Thoracic aorta (tissue), 2 donors: ENCODE data around the gene NDUFS8. TPM values are rescaled to one million over a fixed set of nuclear protein-coding genes. Genes with fewer than 3 reads are reported as not detected.

ENCODE experiments used
- ATAC-seq: fragments of 150-250 bp; one replicate; pipeline ENCODE4 v1.8.0; 2017; ENCODE audit warnings: low read depth; ENCODE audit not compliant: insufficient number of reproducible peaks, low FRiP score
- DNase-seq: peaks from one replicate; pipeline ENCODE4 v3.0.0-alpha.2; 2020; ENCODE audit warnings: low spot score
- H3K27ac ChIP-seq, 2 donors: fragments of 200-600 bp; sonication (generic); 1 replicate in 1 of 2; 2 replicates in 1 of 2; pipeline ENCODE4 v1.5.1; 2016; ENCODE audit warnings: mild to moderate bottlenecking in 2 of 2, moderate library complexity in 2 of 2
- H3K27me3 ChIP-seq: fragments of 200-600 bp; sonication (generic); replicated peaks from 2 replicates; pipeline ENCODE4 v1.6.0; 2016; ENCODE audit warnings: mild to moderate bottlenecking; ENCODE audit not compliant: insufficient read depth
- H3K36me3 ChIP-seq: fragments of 200-600 bp; sonication (generic); one replicate; pipeline ENCODE4 v1.5.1; 2016
- H3K4me1 ChIP-seq, 2 donors: fragments of 200-600 bp; sonication (generic); 1 replicate in 1 of 2; 2 replicates in 1 of 2; pipeline versions ENCODE4 v1.5.1 to v1.6.0; 2016; ENCODE audit warnings: low read depth in 2 of 2, mild to moderate bottlenecking in 1 of 2; ENCODE audit not compliant: control insufficient read depth in 1 of 2
- H3K4me3 ChIP-seq: fragments of 200-600 bp; sonication (generic); 2 replicates; pipeline ENCODE4 v1.5.1; 2016; ENCODE audit warnings: mild to moderate bottlenecking
- H3K9me3 ChIP-seq: fragments of 200-600 bp; sonication (generic); 2 replicates; pipeline ENCODE4 v1.5.1; 2016
- total RNA-seq, 2 donors: library from RNA; depleted of rRNA; stranded (reverse); fragments of >200 nt; gene quantifications; one replicate each; pipeline versions ENCODE4 v1.1.0 to v1.2.3, GENCODE V29; 2016
- TF ChIP-seq, protein P1 (sequence below): fragments of 200-600 bp; sonication (generic); IDR thresholded peaks from one replicate; pipeline ENCODE4 v1.5.1; 2019; ENCODE audit warnings: antibody characterized with exemption

Gene NDUFS8
- total RNA-seq, 2 donors from 2014 or later = 85.8 to 96.5 TPM

DNA sequence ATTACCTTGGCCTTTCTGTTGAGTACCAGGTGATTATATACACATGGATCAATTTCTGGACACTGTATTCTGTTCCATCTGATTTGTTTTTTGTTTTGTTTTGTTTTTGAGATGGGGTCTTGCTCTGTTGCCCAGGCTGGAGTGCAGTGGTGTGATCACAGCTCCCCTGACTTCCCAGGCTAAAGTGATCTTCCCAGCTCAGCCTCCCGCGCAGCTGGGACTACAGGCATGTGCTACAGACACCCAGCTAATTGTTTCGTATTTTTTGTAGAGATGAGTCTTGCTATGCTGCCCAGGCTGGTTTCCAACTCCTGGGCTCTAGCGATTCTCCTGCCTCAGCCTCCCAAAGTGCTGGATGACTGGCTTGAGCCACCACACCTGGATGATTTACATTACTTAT lies 27.3 kb downstream of the NDUFS8 start:
- Histone ChIP-seq H3K27ac (no peak overlapping the region), H3K36me3 (no peaks in the 10 kb centered on the region), H3K4me3 (no peak overlapping the region), H3K27me3 (no peaks in the 10 kb centered on the region), H3K9me3 (no peaks in the 10 kb centered on the region), H3K4me1 (no peaks in the 10 kb centered on the region)
- DNase-seq (no peak), ATAC-seq (no peak)
- TF ChIP-seq, protein P1, sequence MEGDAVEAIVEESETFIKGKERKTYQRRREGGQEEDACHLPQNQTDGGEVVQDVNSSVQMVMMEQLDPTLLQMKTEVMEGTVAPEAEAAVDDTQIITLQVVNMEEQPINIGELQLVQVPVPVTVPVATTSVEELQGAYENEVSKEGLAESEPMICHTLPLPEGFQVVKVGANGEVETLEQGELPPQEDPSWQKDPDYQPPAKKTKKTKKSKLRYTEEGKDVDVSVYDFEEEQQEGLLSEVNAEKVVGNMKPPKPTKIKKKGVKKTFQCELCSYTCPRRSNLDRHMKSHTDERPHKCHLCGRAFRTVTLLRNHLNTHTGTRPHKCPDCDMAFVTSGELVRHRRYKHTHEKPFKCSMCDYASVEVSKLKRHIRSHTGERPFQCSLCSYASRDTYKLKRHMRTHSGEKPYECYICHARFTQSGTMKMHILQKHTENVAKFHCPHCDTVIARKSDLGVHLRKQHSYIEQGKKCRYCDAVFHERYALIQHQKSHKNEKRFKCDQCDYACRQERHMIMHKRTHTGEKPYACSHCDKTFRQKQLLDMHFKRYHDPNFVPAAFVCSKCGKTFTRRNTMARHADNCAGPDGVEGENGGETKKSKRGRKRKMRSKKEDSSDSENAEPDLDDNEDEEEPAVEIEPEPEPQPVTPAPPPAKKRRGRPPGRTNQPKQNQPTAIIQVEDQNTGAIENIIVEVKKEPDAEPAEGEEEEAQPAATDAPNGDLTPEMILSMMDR = no peak

DNA sequence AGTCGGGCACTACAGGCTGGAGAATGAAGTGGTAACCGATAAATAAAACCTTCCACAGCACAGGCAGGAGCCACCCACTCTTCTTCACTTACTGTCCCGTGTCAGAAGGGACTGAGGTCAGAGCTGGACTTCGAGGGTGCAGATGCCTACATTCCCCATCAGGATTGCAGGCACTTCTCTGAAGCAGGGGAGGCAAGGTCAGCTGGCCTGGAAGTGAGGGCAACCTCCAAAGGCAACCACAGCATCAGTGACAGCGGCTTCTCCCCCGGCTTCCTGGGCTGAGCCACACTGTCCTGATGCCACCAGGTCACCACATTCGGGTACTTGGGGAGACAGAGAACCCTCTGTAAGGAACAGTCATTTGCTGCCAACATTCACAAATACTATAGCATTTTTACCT lies 31.0 kb downstream of the NDUFS8 start:
- no peak for ATAC-seq
- DNase-seq = no peak
- Histone ChIP-seq H3K27ac (no peak overlapping the region), H3K4me3 (no peak overlapping the region), H3K36me3 (peaks cover 5% of the 10 kb centered on the region), H3K4me1 (no peaks in the 10 kb centered on the region), H3K27me3 (no peaks in the 10 kb centered on the region), H3K9me3 (no peaks in the 10 kb centered on the region)
- TF ChIP-seq, protein P1 = no peak

DNA sequence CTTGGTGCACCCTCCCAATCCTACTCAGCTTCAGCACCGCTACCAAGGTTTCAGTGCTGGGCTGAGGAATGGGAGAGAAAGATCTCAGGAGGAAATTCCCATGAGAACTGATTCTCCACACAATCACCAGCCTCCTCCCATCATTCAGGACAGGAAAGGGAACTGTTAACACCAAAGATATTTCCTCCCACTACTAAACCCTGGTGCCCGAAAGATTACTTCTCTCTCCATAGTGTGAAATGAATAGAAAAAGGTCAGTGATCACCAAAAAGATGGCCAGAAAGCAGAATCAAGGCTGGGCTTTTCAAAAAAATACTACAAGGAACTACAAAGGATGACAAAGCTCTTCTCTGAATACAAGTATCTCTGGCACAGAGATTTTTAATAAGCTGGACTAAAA lies 34.4 kb downstream of the NDUFS8 start:
- Histone ChIP-seq H3K27ac (no peak overlapping the region), H3K9me3 (no peaks in the 10 kb centered on the region), H3K27me3 (no peaks in the 10 kb centered on the region), H3K36me3 (peaks cover 5% of the 10 kb centered on the region), H3K4me3 (no peak overlapping the region), H3K4me1 (no peaks in the 10 kb centered on the region)
- no peak for DNase-seq
- no peak for ATAC-seq
- TF ChIP-seq, protein P1 = no peak

DNA sequence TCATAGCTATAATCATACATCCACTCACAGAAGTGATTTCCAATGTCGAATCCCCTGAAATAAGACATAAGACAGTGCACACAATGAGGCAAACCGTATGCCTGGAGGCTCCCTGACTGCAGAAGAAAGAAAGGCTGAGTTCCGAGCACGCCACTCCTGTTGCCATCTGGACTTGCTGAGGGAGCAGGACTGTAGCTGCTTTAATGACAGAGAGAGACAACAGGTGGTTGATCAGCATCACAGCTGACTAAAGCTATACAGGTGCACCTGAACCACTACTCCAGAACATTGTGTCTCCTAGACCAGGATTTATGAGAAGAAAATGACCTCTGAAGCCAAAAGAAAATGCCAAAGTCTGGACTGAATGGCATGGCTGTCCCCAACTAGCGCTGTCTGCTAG lies 35.4 kb downstream of the NDUFS8 start:
- Histone ChIP-seq H3K27me3 (no peaks in the 10 kb centered on the region), H3K9me3 (no peaks in the 10 kb centered on the region), H3K27ac (no peak overlapping the region), H3K4me1 (no peaks in the 10 kb centered on the region), H3K36me3 (peaks cover 5% of the 10 kb centered on the region), H3K4me3 (no peak overlapping the region)
- ATAC-seq (no peak), DNase-seq (no peak)
- TF ChIP-seq, protein P1 = no peak

DNA sequence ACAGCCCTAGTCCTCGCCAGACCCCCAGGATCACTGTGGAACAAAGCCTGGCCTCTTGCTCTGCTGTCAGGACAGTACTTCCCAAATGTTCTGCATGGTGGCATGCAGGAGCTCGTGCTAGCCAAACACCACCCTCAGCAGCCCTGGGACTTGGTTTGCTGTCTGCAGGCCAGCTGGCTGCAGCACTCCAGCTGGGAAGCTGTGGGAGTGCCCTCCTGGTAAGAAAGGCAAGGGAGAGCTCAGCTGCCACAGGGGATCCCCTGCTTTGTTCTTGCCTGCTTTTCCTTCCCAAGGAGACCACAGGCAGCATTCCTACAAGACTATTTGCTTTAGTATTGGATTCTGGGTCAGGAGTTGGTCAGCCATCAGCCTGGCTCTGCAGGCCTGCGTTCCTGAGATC lies 36.3 kb downstream of the NDUFS8 start:
- H3K4me3 ChIP-seq = no peak overlapping the region
- no peaks in the 10 kb centered on the region for H3K27me3 ChIP-seq
- H3K9me3 ChIP-seq = no peaks in the 10 kb centered on the region
- DNase-seq = no peak
- H3K4me1 ChIP-seq = no peaks in the 10 kb centered on the region
- peaks cover 5% of the 10 kb centered on the region for H3K36me3 ChIP-seq
- no peak overlapping the region for H3K27ac ChIP-seq
- no peak for ATAC-seq
- TF ChIP-seq, protein P1 = no peak
